HepG2 (cell line): ENCODE measurements around the gene JUND. TPM values are rescaled to one million over a fixed set of nuclear protein-coding genes. Genes with fewer than 3 reads are reported as not detected.

Experiments used
- AFF4 ChIP-seq: sonication (generic); formaldehyde crosslinking; IDR thresholded peaks from 2 replicates; pipeline ENCODE4 v1.4.0; 2020; ENCODE audit warnings: missing genetic modification reagents
- CREB1 ChIP-seq, 2 experiments: fragments of 450-650 bp in 1 of 2; IDR thresholded peaks; 2 replicates each; pipeline ENCODE4 v1.6.1; 2016 to 2017; ENCODE audit warnings: control low read depth in 1 of 2, mild to moderate bottlenecking in 1 of 2, missing compliant biosample characterization in 1 of 2, missing genetic modification characterization in 1 of 2
- REST ChIP-seq, 2 experiments: IDR thresholded peaks; 2 replicates each; pipeline ENCODE4 v1.6.1; 2011 to 2012; ENCODE audit warnings: low read length in 2 of 2, borderline replicate concordance in 1 of 2, low read depth in 1 of 2, mild to moderate bottlenecking in 1 of 2, moderate library complexity in 1 of 2
- ZFP36L1 ChIP-seq: sonication (generic); formaldehyde crosslinking; IDR thresholded peaks from 2 replicates; pipeline ENCODE4 v1.8.0; 2022; ENCODE audit warnings: mild to moderate bottlenecking, missing genetic modification reagents, moderate library complexity
- ZFY ChIP-seq: sonication (generic); formaldehyde crosslinking; IDR thresholded peaks from 2 replicates; pipeline ENCODE4 v1.4.0; 2020; ENCODE audit warnings: missing genetic modification reagents
- ZNF362 ChIP-seq: sonication (generic); formaldehyde crosslinking; IDR thresholded peaks from 2 replicates; pipeline ENCODE4 v1.4.0; 2020; ENCODE audit warnings: missing genetic modification reagents, mild to moderate bottlenecking, borderline replicate concordance
- ZNF407 ChIP-seq: sonication (generic); formaldehyde crosslinking; IDR thresholded peaks from one replicate; pipeline ENCODE4 v1.5.1; 2020; ENCODE audit warnings: mild to moderate bottlenecking, missing genetic modification reagents; ENCODE audit errors: not compliant biosample characterization
- ZNF614 ChIP-seq: IDR thresholded peaks from 2 replicates; pipeline ENCODE4 v1.6.1; 2018; ENCODE audit warnings: missing biosample characterization, missing genetic modification reagents, inconsistent platforms, borderline replicate concordance
- polyA plus RNA-seq, 8 experiments: library from polyadenylated mRNA; depleted of rRNA in 3 of 8; stranded (reverse) in 7 of 8; unstranded in 1 of 8; fragments of >200 nt; fragmentation: Illumina TruSeq in 4 of 8; extraction: Trizol in 4 of 8; gene quantifications; 2 replicates each; pipeline versions ENCODE4 v1.2.1 to v1.2.3, GENCODE V29; 2011 to 2016; ENCODE audit warnings: low read depth in 4 of 8, missing spikeins in 1 of 8, mixed read lengths in 1 of 8; ENCODE audit not compliant: insufficient read depth in 1 of 8
- total RNA-seq, 5 experiments: library from RNA; depleted of rRNA; stranded (reverse); fragments of >200 nt; fragmentation: Illumina TruSeq; extraction: Trizol; gene quantifications; 2 replicates each; pipeline ENCODE4 v1.2.3, GENCODE V29; 2016; ENCODE audit warnings: low read depth in 1 of 5
- TF ChIP-seq, protein P1 (sequence below): sonication (generic); formaldehyde crosslinking; IDR thresholded peaks from 2 replicates; pipeline ENCODE4 v1.5.0; 2020; ENCODE audit warnings: missing genetic modification reagents

The JUND gene
- total and polyA plus RNA-seq, 2 of the 13 experiments (the other 11 are each of a cell fraction or from before 2014, with no cell fraction given), result 41.2 to 59.8 TPM

DNA sequence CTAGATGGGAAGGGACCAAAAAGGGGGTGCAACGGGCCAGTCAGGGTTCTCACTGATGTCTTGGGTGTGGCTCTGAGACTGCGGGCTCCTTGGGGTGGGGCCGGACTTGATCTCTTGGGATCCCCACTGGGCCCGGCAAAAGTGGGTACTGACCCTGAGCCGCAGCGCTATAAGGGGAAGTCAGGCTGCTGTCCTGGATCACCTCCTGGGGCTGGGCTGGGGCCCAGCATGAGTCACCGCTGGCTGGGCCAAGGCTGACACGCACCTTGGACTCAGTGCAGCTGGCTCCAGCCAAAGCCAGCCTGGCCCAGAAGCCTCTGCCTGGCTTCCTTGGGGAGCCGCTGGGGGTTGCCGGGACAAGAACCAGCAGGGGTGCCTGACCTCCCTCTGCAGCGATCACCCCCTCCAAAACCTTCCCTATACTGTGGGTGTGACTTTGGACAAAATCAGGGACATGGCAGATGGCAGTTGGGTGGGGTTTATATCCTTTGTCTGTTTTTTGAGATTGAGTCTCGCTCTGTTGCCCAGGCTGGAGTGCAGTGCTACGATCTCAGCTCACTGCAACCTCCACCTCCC is 6.6 kb downstream of the JUND start (continued):
- TF ChIP-seq AFF4 (no peak), ZNF407 (CRISPR knock-in tag) (peak; percentile 52), ZFY (CRISPR knock-in tag) (peak; percentile 74), CREB1 (IDR thresholded peaks at IDR 0.05) (no peak), CREB1 (CRISPR knock-in tag; IDR thresholded peaks at IDR 0.05) (no peak), ZFP36L1 (CRISPR knock-in tag) (peak; percentile 90; the same call in 1 of the 2 replicates), ZNF614 (CRISPR knock-in tag) (peak; percentile 31; the same call in 1 of the 2 replicates), ZNF362 (CRISPR knock-in tag) (0 out of 2 replicates have a peak, but pooled peaks have one; percentile 15), REST (IDR thresholded peaks at IDR 0.05; ENCODE audit: borderline replicate concordance in 1 of 2, low read depth in 1 of 2, low read length in 2 of 2) (no peak)
- TF ChIP-seq, protein P1, sequence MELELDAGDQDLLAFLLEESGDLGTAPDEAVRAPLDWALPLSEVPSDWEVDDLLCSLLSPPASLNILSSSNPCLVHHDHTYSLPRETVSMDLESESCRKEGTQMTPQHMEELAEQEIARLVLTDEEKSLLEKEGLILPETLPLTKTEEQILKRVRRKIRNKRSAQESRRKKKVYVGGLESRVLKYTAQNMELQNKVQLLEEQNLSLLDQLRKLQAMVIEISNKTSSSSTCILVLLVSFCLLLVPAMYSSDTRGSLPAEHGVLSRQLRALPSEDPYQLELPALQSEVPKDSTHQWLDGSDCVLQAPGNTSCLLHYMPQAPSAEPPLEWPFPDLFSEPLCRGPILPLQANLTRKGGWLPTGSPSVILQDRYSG, result no peak
